ENCODE results near the gene SMIM20. TPM values are rescaled to one million over a fixed set of nuclear protein-coding genes. Genes with fewer than 3 reads are reported as not detected.

The SMIM20 gene
- total and polyA plus RNA-seq, 2 experiments from 2014 or later: 56.6 to 82.9 TPM

- no peak for DNase-seq (ENCODE audit: low spot score)
- no peak overlapping the region for H3K27ac Mint-ChIP-seq
- peaks cover 17% of the 10 kb centered on the region for H3K4me1 Mint-ChIP-seq
- H3K36me3 Mint-ChIP-seq (ENCODE audit: low read depth): no peaks in the 10 kb centered on the region
- H3K9me2 ChIP-seq (ENCODE audit: insufficient read depth): no peaks in the 10 kb centered on the region
- H3F3A ChIP-seq (replicated peaks; ENCODE audit: low read depth): no peaks in the 10 kb centered on the region
- peaks cover 10% of the 10 kb centered on the region for H3K27me3 Mint-ChIP-seq (ENCODE audit: insufficient read depth, low read depth, poor library complexity)
- no peaks in the 10 kb centered on the region for H4K20me1 ChIP-seq (replicated peaks; ENCODE audit: insufficient read depth)
- H3K4me2 ChIP-seq: no peak overlapping the region
- H3K27ac ChIP-seq (ENCODE audit: low read depth): no peak overlapping the region
- H3K4me3 ChIP-seq: no peak overlapping the region
- TF ChIP-seq POLR2AphosphoS5 (IDR thresholded peaks at IDR 0.05; ENCODE audit: low read depth): no peak
- TF ChIP-seq REST (IDR thresholded peaks at IDR 0.05; ENCODE audit: unreplicated experiment): no peak
- H3K4me3 Mint-ChIP-seq: no peak overlapping the region
- H3K9me3 Mint-ChIP-seq: no peaks in the 10 kb centered on the region
- 0 out of 2 replicates have a peak, but pooled peaks cover 2% of the 10 kb centered on the region for H3K4me1 ChIP-seq (ENCODE audit: insufficient read depth)
- no peak overlapping the region for H2AFZ ChIP-seq
- no peak for ATAC-seq
- H3K36me3 ChIP-seq (ENCODE audit: insufficient read depth): no peaks in the 10 kb centered on the region
- H3K79me2 ChIP-seq (replicated peaks; ENCODE audit: insufficient read depth): no peaks in the 10 kb centered on the region
- no peaks in the 10 kb centered on the region for H3K27me3 ChIP-seq (ENCODE audit: insufficient read depth)
Observed at GRCh38 chr4:25972366-25972765, 58.3 kb downstream of the SMIM20 start.

- Mint-ChIP-seq H3K9me3 (no peaks in the 10 kb centered on the region), H3K36me3 (ENCODE audit: low read depth) (no peaks in the 10 kb centered on the region), H3K27me3 (ENCODE audit: insufficient read depth, low read depth, poor library complexity) (peaks cover 12% of the 10 kb centered on the region), H3K4me3 (no peak overlapping the region), H3K4me1 (peaks cover 25% of the 10 kb centered on the region), H3K27ac (no peak overlapping the region)
- H3K4me2 ChIP-seq: no peak overlapping the region
- no peak for DNase-seq (ENCODE audit: low spot score)
- H2AFZ ChIP-seq: no peak overlapping the region
- no peak for ATAC-seq
- no peaks in the 10 kb centered on the region for H3K27me3 ChIP-seq (ENCODE audit: insufficient read depth)
- no peaks in the 10 kb centered on the region for H3K9me2 ChIP-seq (ENCODE audit: insufficient read depth)
- H3K4me3 ChIP-seq: no peak overlapping the region
- H3K36me3 ChIP-seq (ENCODE audit: insufficient read depth): no peaks in the 10 kb centered on the region
- H3K27ac ChIP-seq (ENCODE audit: low read depth): no peak overlapping the region
- no peaks in the 10 kb centered on the region for H4K20me1 ChIP-seq (replicated peaks; ENCODE audit: insufficient read depth)
- 0 out of 2 replicates have a peak, but pooled peaks cover 2% of the 10 kb centered on the region for H3K4me1 ChIP-seq (ENCODE audit: insufficient read depth)
- no peaks in the 10 kb centered on the region for H3F3A ChIP-seq (replicated peaks; ENCODE audit: low read depth)
- no peaks in the 10 kb centered on the region for H3K79me2 ChIP-seq (replicated peaks; ENCODE audit: insufficient read depth)
- TF ChIP-seq POLR2AphosphoS5 (IDR thresholded peaks at IDR 0.05; ENCODE audit: low read depth) (no peak), ZNF462 (CRISPR knock-in tag; IDR thresholded peaks at IDR 0.05) (no peak), EZH2 (IDR thresholded peaks at IDR 0.05; ENCODE audit: low read depth, unreplicated experiment) (no peak), STAT1 (IDR thresholded peaks at IDR 0.05; ENCODE audit: unreplicated experiment) (no peak), CTCF (conservative IDR thresholded peaks at IDR 0.05; ENCODE audit: low read depth in 2 of 2) (no peak), ZNF114 (CRISPR knock-in tag; IDR thresholded peaks at IDR 0.05) (no peak), EZH2phosphoT487 (IDR thresholded peaks at IDR 0.05; ENCODE audit: unreplicated experiment) (no peak), NANOG (IDR thresholded peaks at IDR 0.05; ENCODE audit: borderline replicate concordance) (no peak)
Observed at GRCh38 chr4:25972984-25973745, 59.1 kb downstream of the SMIM20 start.

Measured in GM23338 (cell line).